ENCODE results near the gene COL19A1. TPM values are rescaled to one million over a fixed set of nuclear protein-coding genes. Genes with fewer than 3 reads are reported as not detected.

The COL19A1 gene
- total and polyA plus RNA-seq, 2 experiments from 2014 or later: not detected

DNA sequence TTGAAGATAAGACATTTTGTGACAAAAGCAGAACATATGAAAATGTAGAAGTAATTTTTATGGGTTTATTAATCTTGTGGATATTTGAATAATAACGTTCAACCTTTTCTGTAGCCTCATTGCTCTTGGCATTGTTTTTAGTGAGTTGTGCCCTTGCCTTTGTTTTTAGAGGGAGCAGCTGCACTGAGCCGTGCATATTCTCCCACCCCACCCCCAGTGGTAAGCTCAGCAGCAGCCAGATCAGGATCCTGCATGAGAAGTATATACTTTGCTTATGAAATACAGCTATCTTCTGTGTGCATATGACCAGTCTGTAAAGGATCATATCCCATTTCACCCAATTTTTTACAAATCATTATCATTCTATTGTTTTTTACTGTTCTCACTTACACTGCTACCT is 252.3 kb downstream of the COL19A1 start (continued):
- TF ChIP-seq, protein P1, sequence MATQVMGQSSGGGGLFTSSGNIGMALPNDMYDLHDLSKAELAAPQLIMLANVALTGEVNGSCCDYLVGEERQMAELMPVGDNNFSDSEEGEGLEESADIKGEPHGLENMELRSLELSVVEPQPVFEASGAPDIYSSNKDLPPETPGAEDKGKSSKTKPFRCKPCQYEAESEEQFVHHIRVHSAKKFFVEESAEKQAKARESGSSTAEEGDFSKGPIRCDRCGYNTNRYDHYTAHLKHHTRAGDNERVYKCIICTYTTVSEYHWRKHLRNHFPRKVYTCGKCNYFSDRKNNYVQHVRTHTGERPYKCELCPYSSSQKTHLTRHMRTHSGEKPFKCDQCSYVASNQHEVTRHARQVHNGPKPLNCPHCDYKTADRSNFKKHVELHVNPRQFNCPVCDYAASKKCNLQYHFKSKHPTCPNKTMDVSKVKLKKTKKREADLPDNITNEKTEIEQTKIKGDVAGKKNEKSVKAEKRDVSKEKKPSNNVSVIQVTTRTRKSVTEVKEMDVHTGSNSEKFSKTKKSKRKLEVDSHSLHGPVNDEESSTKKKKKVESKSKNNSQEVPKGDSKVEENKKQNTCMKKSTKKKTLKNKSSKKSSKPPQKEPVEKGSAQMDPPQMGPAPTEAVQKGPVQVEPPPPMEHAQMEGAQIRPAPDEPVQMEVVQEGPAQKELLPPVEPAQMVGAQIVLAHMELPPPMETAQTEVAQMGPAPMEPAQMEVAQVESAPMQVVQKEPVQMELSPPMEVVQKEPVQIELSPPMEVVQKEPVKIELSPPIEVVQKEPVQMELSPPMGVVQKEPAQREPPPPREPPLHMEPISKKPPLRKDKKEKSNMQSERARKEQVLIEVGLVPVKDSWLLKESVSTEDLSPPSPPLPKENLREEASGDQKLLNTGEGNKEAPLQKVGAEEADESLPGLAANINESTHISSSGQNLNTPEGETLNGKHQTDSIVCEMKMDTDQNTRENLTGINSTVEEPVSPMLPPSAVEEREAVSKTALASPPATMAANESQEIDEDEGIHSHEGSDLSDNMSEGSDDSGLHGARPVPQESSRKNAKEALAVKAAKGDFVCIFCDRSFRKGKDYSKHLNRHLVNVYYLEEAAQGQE (IDR thresholded peaks at IDR 0.05; ENCODE audit: unreplicated experiment): no peak
- TF ChIP-seq EZH2 (IDR thresholded peaks at IDR 0.05; ENCODE audit: low read depth, unreplicated experiment): no peak
- no peak for TF ChIP-seq JUNB (IDR thresholded peaks at IDR 0.05; ENCODE audit: unreplicated experiment)
- TF ChIP-seq, protein P2, sequence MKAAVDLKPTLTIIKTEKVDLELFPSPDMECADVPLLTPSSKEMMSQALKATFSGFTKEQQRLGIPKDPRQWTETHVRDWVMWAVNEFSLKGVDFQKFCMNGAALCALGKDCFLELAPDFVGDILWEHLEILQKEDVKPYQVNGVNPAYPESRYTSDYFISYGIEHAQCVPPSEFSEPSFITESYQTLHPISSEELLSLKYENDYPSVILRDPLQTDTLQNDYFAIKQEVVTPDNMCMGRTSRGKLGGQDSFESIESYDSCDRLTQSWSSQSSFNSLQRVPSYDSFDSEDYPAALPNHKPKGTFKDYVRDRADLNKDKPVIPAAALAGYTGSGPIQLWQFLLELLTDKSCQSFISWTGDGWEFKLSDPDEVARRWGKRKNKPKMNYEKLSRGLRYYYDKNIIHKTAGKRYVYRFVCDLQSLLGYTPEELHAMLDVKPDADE (IDR thresholded peaks at IDR 0.05): no peak

DNA sequence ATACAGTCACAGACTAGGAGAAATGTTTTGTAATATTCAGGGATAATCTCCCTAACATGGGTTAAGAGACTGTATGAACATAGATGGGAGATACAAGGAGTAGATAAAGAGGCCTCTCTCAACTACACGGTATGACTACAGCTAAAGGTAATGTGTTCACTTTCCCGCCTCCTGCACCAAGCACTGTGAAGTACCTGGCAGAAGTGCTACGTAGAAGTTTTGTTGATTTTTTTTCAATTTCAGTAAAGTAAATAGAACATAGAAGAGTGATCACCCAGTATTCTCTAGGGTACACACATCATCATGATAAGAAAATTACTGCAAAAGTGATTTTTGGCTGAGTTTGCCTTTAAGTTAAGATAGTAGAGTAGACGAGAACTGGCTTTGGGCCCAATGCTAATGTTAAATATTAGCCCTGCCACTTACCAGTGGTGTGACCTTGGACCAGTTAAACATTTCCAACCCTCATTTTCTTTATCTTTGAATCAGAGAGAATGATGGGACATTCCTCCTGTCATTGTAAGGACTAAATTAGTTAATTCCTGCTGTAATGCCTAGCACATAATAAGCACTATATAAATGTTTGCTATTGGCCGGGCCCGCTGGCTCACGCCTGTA is 253.0 kb downstream of the COL19A1 start:
- no peaks in the 10 kb centered on the region for H3K79me2 ChIP-seq (replicated peaks; ENCODE audit: insufficient read depth)
- no peak overlapping the region for H3K4me2 ChIP-seq
- no peaks in the 10 kb centered on the region for H3K9me3 Mint-ChIP-seq
- no peak overlapping the region for H2AFZ ChIP-seq
- no peak overlapping the region for H3K27ac Mint-ChIP-seq
- no peaks in the 10 kb centered on the region for H3K36me3 Mint-ChIP-seq (ENCODE audit: low read depth)
- ATAC-seq (no peak), DNase-seq (ENCODE audit: low spot score) (no peak)
- H3K27ac ChIP-seq (ENCODE audit: low read depth): no peak overlapping the region
- H3K4me3 Mint-ChIP-seq: no peak overlapping the region
- no peaks in the 10 kb centered on the region for H3K27me3 ChIP-seq (ENCODE audit: insufficient read depth)
- no peaks in the 10 kb centered on the region for H3K27me3 Mint-ChIP-seq (ENCODE audit: insufficient read depth, low read depth, poor library complexity)
- no peak for TF ChIP-seq CREB1 (CRISPR knock-in tag; IDR thresholded peaks at IDR 0.05; ENCODE audit: low read depth)
- TF ChIP-seq, protein P3, sequence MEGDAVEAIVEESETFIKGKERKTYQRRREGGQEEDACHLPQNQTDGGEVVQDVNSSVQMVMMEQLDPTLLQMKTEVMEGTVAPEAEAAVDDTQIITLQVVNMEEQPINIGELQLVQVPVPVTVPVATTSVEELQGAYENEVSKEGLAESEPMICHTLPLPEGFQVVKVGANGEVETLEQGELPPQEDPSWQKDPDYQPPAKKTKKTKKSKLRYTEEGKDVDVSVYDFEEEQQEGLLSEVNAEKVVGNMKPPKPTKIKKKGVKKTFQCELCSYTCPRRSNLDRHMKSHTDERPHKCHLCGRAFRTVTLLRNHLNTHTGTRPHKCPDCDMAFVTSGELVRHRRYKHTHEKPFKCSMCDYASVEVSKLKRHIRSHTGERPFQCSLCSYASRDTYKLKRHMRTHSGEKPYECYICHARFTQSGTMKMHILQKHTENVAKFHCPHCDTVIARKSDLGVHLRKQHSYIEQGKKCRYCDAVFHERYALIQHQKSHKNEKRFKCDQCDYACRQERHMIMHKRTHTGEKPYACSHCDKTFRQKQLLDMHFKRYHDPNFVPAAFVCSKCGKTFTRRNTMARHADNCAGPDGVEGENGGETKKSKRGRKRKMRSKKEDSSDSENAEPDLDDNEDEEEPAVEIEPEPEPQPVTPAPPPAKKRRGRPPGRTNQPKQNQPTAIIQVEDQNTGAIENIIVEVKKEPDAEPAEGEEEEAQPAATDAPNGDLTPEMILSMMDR (conservative IDR thresholded peaks at IDR 0.05; ENCODE audit: low read depth in 2 of 2): no peak
- no peak for TF ChIP-seq STAT1 (IDR thresholded peaks at IDR 0.05; ENCODE audit: unreplicated experiment)
- TF ChIP-seq ZNF114 (CRISPR knock-in tag; IDR thresholded peaks at IDR 0.05): no peak
- no peak for TF ChIP-seq JUNB (IDR thresholded peaks at IDR 0.05; ENCODE audit: unreplicated experiment)
- H3K4me3 ChIP-seq: no peak overlapping the region
- H4K20me1 ChIP-seq (replicated peaks; ENCODE audit: insufficient read depth): no peaks in the 10 kb centered on the region
- no peaks in the 10 kb centered on the region for H3K36me3 ChIP-seq (ENCODE audit: insufficient read depth)
- H3K9me2 ChIP-seq (ENCODE audit: insufficient read depth): peaks cover 4% of the 10 kb centered on the region
- no peaks in the 10 kb centered on the region for H3F3A ChIP-seq (replicated peaks; ENCODE audit: low read depth)
- 0 out of 2 replicates have a peak, but pooled peaks cover 3% of the 10 kb centered on the region for H3K4me1 ChIP-seq (ENCODE audit: insufficient read depth)
- peaks cover 5% of the 10 kb centered on the region; the same call in 2 of the 3 replicates for H3K4me1 Mint-ChIP-seq

Measured in GM23338 (cell line).